Amniotic stem cell (primary cell): ENCODE measurements around the gene COL8A2.

Source experiments
- DNase-seq: peaks from one replicate; lab custom pipeline; 2025; lab: John Stamatoyannopoulos, UW

The COL8A2 gene

GRCh38 chr1:36089393-36090121, 35.5 kb downstream of the COL8A2 start:
- no peak for DNase-seq

- peak; percentile 83 for DNase-seq
Observed at GRCh38 chr1:36088577-36089392, 36.2 kb downstream of the COL8A2 start, which contains the start of gene ADPRS. Gene ADPRS, plus strand, starts transcription at chr1:36088892. Its CDS starts 13 bp downstream, at chr1:36088905.

GRCh38 chr1:36088265-36088576, 36.8 kb downstream of the COL8A2 start:
- DNase-seq = no peak

- DNase-seq = no peak
Observed at GRCh38 chr1:36087233-36088123, 37.5 kb downstream of the COL8A2 start.

- DNase-seq = no peak
Observed at GRCh38 chr1:36086529-36087232, 38.3 kb downstream of the COL8A2 start.

- no peak for DNase-seq
Observed at GRCh38 chr1:36085686-36086526, 39.1 kb downstream of the COL8A2 start.

GRCh38 chr1:36085126-36085525, 39.9 kb downstream of the COL8A2 start:
- DNase-seq = no peak

GRCh38 chr1:36084497-36085115, 40.4 kb downstream of the COL8A2 start:
- DNase-seq = no peak

GRCh38 chr1:36083635-36084496, 41.2 kb downstream of the COL8A2 start, which contains the start of gene TEKT2:
Gene TEKT2, plus strand, starts transcription at chr1:36084094. Its CDS starts 828 bp downstream, at chr1:36084922.
- no peak for DNase-seq

- no peak for DNase-seq
Observed at GRCh38 chr1:36083219-36083618, 41.8 kb downstream of the COL8A2 start.

GRCh38 chr1:36081926-36082485, 43.0 kb downstream of the COL8A2 start:
- DNase-seq = no peak

- DNase-seq = no peak
Observed at GRCh38 chr1:36080801-36081200, 44.2 kb downstream of the COL8A2 start.

- no peak for DNase-seq
Observed at GRCh38 chr1:36080236-36080635, 44.8 kb downstream of the COL8A2 start.

GRCh38 chr1:36076979-36077573, 47.9 kb downstream of the COL8A2 start:
- no peak for DNase-seq

GRCh38 chr1:36070349-36070748, 54.7 kb downstream of the COL8A2 start:
- DNase-seq = no peak

GRCh38 chr1:36068866-36069265, 56.2 kb downstream of the COL8A2 start:
- DNase-seq = no peak

- DNase-seq = no peak
Observed at GRCh38 chr1:36067871-36068270, 57.2 kb downstream of the COL8A2 start.

- DNase-seq = no peak
Observed at GRCh38 chr1:36062315-36062714, 62.7 kb downstream of the COL8A2 start.

GRCh38 chr1:36055706-36056105, 69.3 kb downstream of the COL8A2 start:
- no peak for DNase-seq
